ENCODE results near the gene SCYGR1. TPM values are rescaled to one million over a fixed set of nuclear protein-coding genes. Genes with fewer than 3 reads are reported as not detected.
A peak's percentile ranks its signal among the peaks of the same experiment; 100 is the strongest.

The SCYGR1 gene
- total RNA-seq, 3 donors from 2014 or later: not detected

DNA sequence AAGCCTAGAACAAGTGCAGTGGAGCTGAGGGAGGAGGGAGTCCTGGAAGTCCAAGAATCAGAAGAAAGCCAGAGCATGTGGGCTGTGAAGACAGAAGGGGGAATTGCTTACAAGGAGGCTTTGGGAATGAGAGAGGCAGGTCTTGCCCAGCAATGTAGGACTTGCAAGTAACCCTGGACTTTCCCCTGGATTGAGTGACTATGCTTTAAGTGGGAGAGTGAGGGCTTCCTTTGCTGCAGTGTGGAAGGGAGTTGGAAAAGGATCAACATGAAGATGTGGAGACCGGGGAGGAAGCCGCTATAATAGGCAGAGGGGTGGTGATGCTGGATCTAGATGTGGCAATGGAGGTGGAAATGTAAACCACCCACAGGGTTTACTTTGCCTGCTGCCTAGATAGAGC, 13.8 kb upstream of the SCYGR1 start:
- Histone ChIP-seq H3K9me3 (no peaks in the 10 kb centered on the region), H3K4me3 (no peak overlapping the region), H3K4me1 (ENCODE audit: low read depth) (peaks cover 3% of the 10 kb centered on the region), H3K36me3 (ENCODE audit: low read depth) (no peaks in the 10 kb centered on the region)
- ATAC-seq (no peak), DNase-seq (no peak)
- TF ChIP-seq, protein P1, sequence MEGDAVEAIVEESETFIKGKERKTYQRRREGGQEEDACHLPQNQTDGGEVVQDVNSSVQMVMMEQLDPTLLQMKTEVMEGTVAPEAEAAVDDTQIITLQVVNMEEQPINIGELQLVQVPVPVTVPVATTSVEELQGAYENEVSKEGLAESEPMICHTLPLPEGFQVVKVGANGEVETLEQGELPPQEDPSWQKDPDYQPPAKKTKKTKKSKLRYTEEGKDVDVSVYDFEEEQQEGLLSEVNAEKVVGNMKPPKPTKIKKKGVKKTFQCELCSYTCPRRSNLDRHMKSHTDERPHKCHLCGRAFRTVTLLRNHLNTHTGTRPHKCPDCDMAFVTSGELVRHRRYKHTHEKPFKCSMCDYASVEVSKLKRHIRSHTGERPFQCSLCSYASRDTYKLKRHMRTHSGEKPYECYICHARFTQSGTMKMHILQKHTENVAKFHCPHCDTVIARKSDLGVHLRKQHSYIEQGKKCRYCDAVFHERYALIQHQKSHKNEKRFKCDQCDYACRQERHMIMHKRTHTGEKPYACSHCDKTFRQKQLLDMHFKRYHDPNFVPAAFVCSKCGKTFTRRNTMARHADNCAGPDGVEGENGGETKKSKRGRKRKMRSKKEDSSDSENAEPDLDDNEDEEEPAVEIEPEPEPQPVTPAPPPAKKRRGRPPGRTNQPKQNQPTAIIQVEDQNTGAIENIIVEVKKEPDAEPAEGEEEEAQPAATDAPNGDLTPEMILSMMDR (IDR thresholded peaks at IDR 0.05): no peak
- intact Hi-C loops (cut with DNase I, micrococcal nuclease): no loop called here

DNA sequence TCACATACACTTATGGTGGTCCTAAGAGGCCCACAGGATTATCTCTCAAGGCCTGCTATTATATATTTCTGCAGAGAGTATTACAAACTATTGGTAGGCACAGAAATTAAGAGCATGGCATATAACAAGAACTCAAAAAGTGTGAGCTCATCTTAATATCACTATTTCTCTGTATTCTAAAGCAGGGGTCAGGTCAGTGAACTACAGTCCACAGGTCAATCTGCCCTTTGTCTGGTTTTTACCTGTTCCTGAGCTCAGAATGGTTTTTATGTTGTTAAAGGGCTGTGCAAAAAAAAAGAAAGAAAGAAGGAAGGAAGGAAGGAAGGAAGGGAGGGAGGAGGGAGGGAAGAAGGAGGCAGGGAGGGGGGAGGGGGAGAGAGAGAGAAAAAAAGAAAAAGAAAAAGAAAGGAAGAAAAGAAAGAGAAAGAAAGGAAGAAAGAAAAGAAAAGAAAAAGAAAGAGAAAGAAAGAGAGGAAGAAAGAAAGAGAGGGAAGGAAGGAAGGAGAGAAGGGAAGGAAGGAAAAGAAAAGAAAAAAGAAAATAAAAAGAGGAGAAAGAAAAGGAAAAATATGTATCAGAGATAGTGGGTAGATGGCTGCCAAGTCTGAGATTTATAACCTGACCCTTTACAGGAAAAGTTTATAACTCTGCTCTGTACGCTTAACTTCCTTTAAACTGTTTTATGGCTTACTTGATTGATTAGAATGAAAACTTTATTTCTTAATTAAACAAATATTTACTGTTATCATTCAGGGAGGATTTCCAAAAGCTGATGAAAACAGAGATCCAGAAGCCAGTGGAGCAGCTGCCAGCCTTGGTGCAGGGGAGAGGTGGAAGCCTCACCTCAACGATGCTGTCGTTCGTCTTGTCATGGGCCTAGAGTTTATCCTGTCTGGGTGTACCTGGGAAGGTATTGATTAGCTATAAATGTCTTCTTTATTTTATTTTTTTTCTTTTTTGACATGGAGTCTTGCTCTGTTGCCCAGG, 11.2 kb upstream of the SCYGR1 start:
- ATAC-seq (peak; percentile 62), DNase-seq (no peak)
- intact Hi-C loops (cut with DNase I, micrococcal nuclease): no loop called here
- Histone ChIP-seq H3K36me3 (ENCODE audit: low read depth) (no peaks in the 10 kb centered on the region), H3K4me3 (no peak overlapping the region), H3K4me1 (ENCODE audit: low read depth) (no peaks in the 10 kb centered on the region), H3K9me3 (no peaks in the 10 kb centered on the region)
- TF ChIP-seq, protein P1 (IDR thresholded peaks at IDR 0.05): no peak

DNA sequence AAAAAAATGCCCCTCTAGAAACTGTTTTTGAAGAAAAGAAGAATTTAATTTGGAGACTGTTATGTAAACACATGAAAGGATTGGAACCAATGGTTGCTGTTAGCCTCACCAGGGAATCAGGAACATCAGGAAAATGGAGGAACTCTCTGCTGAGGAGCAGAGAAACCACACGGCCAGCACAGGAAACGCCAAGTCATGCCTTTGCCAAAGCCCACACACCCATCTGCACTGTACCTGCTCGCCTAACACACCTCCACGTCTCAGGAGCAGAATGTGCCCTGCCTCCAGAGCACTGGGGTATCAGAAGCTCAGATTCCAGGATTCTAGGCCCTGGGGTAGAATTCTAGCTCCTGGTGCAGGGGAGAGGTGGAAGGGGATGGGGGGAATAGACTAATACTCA, 9.8 kb upstream of the SCYGR1 start:
- ATAC-seq: peak; percentile 11
- intact Hi-C loops (cut with DNase I, micrococcal nuclease): no loop called here

GRCh38 chr2:227395556-227395955, 7.8 kb upstream of the SCYGR1 start:
- DNase-seq (no peak), ATAC-seq (peak; percentile 30)
- TF ChIP-seq, protein P1 (IDR thresholded peaks at IDR 0.05): no peak
- Histone ChIP-seq H3K9me3 (no peaks in the 10 kb centered on the region), H3K4me3 (no peak overlapping the region), H3K36me3 (ENCODE audit: low read depth) (no peaks in the 10 kb centered on the region), H3K4me1 (ENCODE audit: low read depth) (no peaks in the 10 kb centered on the region)
- intact Hi-C loops (cut with DNase I, micrococcal nuclease): no loop called here

More for the DNA sequence above, 9.8 kb upstream of the SCYGR1 start:
- no peak for DNase-seq
- H3K9me3 ChIP-seq: no peaks in the 10 kb centered on the region
- no peak overlapping the region for H3K4me3 ChIP-seq
- H3K36me3 ChIP-seq (ENCODE audit: low read depth): no peaks in the 10 kb centered on the region
- no peaks in the 10 kb centered on the region for H3K4me1 ChIP-seq (ENCODE audit: low read depth)
- TF ChIP-seq, protein P1 (IDR thresholded peaks at IDR 0.05): no peak

DNA sequence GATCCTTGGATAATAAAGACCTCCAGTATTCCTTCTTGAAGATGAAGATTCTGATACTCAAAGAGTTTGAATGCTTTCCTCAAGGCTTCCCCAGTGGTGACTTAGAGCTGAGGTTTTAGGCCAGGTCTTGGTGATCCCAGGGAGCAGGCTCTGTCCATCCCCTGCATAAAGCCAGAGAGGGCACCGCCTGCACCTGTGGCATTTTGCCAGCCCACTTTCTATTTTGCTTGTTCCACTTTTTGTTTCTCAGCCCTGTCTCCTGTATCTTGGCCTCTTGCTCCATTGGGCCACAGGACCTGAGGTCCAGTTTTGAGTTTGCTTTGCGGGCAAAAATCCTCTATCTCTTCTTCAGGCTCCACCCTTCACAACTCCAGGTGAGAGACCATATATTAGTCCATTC, 6.7 kb upstream of the SCYGR1 start:
- no peaks in the 10 kb centered on the region for H3K36me3 ChIP-seq (ENCODE audit: low read depth)
- H3K4me1 ChIP-seq (ENCODE audit: low read depth): no peaks in the 10 kb centered on the region
- intact Hi-C loops (cut with DNase I, micrococcal nuclease): no loop called here
- H3K9me3 ChIP-seq: no peaks in the 10 kb centered on the region
- ATAC-seq (no peak), DNase-seq (no peak)
- TF ChIP-seq, protein P1 (IDR thresholded peaks at IDR 0.05): no peak
- no peak overlapping the region for H3K4me3 ChIP-seq

Measured in mucosa of descending colon (tissue), 3 donors.